T-helper 22 cell (primary cell): ENCODE results near the gene ADIRF.
"Not testable (repeated sequence)": the region's sequence is repeated elsewhere in the genome, so short reads cannot be mapped to it uniquely, and the experiment has no call there.

Experiments used
- DNase-seq: peaks from one replicate; pipeline ENCODE4 v3.0.0-alpha.2; 2020; ENCODE audit warnings: low read depth

ADIRF gene

GRCh38 chr10:86960863-86961434 is 7.3 kb upstream of the ADIRF start:
- DNase-seq = no peak

- DNase-seq = no peak
These were observed 6.7 kb upstream of the ADIRF start for GRCh38 chr10:86961481-86962091.

GRCh38 chr10:86962136-86962980 is 5.9 kb upstream of the ADIRF start:
- no peak for DNase-seq

GRCh38 chr10:86962981-86963310 is 5.3 kb upstream of the ADIRF start:
- DNase-seq = no peak

- DNase-seq = no peak
These were observed 4.9 kb upstream of the ADIRF start for GRCh38 chr10:86963341-86963919.

GRCh38 chr10:86964061-86964846 is 4.0 kb upstream of the ADIRF start:
- no peak for DNase-seq

- no peak for DNase-seq
These were observed 3.5 kb upstream of the ADIRF start for GRCh38 chr10:86964847-86965190.

GRCh38 chr10:86965986-86966654 is 2.2 kb upstream of the ADIRF start:
- DNase-seq = no peak

- no peak for DNase-seq
These were observed 771 bp upstream of the ADIRF start for GRCh38 chr10:86967481-86967941.

- no peak for DNase-seq
These were observed 693 bp downstream of the ADIRF start for GRCh38 chr10:86968994-86969355.

GRCh38 chr10:86969421-86970041 is 1.2 kb downstream of the ADIRF start:
- DNase-seq = no peak

GRCh38 chr10:86970162-86970981 is 2.1 kb downstream of the ADIRF start:
- DNase-seq = no peak

- DNase-seq = no peak
These were observed 2.6 kb downstream of the ADIRF start for GRCh38 chr10:86970982-86971231.

GRCh38 chr10:86971232-86971991 is 3.1 kb downstream of the ADIRF start:
- peak; percentile 91 for DNase-seq

GRCh38 chr10:86972613-86973380 is 4.5 kb downstream of the ADIRF start:
- no peak for DNase-seq

- DNase-seq = no peak
These were observed 6.2 kb downstream of the ADIRF start for GRCh38 chr10:86974484-86974883.

- DNase-seq = no peak
These were observed 8.2 kb downstream of the ADIRF start for GRCh38 chr10:86976362-86977056.

GRCh38 chr10:86978457-86978856 is 10.2 kb downstream of the ADIRF start:
- not testable (repeated sequence) for DNase-seq
